HG02588 (cell line): ENCODE results near the gene PCNX4.

Experiments
- ATAC-seq: cut with Tn5 transposase; IDR thresholded peaks from one replicate; pipeline ENCODE4 v1.9.1; 2021; ENCODE audit warnings: mild to moderate bottlenecking, moderate library complexity; ENCODE audit not compliant: unreplicated experiment

Gene PCNX4

DNA sequence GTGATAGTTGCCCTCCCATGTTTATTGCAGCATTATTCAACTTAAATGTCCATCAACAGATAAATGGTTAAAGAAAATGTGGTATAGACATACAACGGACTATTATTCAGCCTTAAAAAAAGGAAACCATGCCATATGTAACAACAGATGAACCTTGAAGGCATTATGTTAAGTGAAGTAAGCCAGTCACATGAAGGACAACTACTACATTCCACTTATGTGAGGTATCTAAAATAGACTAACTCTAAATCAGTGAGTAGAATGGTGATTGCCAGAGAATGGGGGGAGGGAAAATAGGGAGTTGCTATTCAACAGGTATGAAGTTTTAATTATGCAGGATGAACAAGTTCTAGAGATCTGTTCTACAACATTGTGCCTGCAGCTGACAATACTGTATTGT, 10.1 kb downstream of the PCNX4 start:
- ATAC-seq = no peak

GRCh38 chr14:60102389-60102788, 10.7 kb downstream of the PCNX4 start:
- no peak for ATAC-seq

DNA sequence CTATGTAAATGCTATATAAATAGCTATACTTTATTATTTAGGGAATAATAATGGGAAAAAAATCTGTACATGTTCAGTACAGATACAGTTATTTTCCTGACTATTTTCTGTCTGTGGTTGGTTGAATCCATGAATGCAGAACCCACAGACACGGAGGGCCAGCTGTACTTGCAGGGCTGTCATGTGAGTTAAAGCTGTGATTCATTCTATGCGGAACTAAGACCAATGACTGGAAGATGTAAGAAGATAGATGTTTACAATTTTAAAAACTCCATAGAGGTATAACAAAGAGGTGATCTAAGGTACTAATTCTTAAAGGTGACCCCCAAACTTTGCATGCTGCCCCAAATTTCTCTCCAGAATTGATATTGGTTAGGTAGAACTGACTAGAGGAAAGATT, 14.6 kb downstream of the PCNX4 start:
- ATAC-seq = no peak

DNA sequence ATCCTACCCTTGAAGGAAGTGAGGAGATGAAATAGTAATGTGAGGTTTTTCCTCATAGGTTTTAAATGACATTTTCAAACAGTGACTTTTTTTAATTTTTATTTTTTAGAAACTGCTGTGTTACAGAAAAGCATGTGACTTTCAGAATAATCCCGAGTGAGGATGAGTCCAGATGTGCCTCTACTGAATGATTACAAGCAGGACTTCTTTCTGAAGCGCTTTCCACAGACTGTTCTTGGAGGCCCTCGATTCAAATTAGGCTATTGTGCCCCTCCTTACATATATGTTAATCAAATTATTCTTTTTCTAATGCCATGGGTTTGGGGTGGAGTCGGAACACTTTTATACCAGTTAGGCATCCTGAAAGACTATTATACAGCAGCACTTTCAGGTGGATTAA, 15.8 kb downstream of the PCNX4 start:
- no peak for ATAC-seq

GRCh38 chr14:60111732-60112131, 20.0 kb downstream of the PCNX4 start:
- ATAC-seq = no peak

GRCh38 chr14:60114881-60115280, 23.2 kb downstream of the PCNX4 start:
- no peak for ATAC-seq

DNA sequence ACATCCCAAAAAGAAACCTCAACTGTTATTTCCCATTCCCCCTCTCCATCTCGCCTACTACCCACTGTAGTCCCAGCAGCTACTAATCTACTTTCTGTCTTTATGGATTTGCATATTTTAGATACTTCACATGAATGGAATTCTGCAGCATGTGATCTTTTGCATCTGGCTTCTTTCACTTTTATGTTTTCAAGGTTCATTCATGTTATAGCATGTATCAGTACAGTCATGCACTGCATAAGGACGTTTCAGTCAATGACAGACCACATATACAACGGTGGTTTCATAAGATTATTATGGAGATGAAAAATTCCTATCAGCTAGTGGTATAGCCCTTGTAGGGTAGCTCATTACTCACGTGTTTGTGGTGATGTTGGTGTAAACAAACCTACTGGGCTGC, 24.5 kb downstream of the PCNX4 start:
- no peak for ATAC-seq

- ATAC-seq = no peak
Observed at GRCh38 chr14:60125918-60126317, 34.2 kb downstream of the PCNX4 start.

DNA sequence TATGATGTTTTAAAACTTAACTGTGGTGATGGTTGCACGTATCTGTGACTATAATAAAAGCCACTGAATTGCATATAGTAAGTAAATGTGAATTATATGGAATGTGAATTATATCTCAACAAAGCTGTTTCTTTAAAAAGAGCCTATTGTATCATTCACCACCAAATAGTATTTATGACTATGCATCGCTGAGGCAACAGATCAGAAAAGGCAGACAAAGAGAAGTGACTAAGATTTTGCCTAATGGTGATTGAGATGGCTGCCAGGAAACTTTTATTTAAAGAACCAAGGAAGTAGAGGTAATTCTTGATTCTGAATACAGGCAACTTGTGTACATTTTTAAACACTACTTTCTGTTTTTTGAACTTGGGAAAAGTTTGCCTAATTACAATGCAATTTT, 41.8 kb downstream of the PCNX4 start:
- no peak for ATAC-seq

DNA sequence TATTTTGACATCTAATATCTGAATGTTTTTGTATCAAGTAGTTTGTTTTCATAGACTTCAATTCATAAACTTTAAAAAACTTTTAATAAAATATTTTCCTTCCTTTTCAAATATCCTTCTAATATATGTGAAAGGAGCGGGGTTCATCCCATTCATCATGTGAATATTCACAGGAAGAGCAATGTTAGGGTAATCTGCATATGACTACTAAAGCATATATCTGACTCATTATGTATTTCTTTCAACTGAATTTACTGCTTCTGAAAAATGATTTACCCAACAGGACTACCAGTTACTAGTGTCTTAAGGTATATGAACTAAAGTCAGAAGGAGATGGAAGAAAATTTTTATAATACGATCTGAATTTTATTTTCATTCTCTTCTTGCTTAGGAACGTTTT, 43.0 kb downstream of the PCNX4 start:
- ATAC-seq = no peak

GRCh38 chr14:60151715-60152114, 60.0 kb downstream of the PCNX4 start:
- ATAC-seq = peak; percentile 78

DNA sequence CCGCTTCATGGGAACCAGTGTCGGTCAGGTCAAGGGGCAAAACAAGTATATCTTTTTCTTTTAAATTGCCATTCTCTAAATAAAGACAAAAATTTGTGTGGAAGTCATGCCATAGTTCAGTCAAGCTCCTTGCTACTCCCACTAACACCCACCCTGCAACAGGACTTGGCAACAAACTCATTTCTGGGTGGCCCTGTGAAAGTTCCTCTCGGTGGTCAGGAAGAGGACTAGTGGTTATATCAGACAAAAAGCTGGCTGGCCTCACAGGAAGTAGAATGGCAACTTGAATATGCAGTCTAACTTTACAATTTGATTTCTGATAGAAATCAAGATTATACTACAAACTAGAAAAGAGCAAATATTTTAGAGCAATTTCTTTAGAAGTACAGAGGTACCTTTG, 62.3 kb downstream of the PCNX4 start:
- ATAC-seq = no peak

- ATAC-seq = no peak
Observed at GRCh38 chr14:60154671-60155070, 62.9 kb downstream of the PCNX4 start.

- no peak for ATAC-seq
Observed at GRCh38 chr14:60160422-60160821, 68.7 kb downstream of the PCNX4 start.

GRCh38 chr14:60161196-60162107, 69.7 kb downstream of the PCNX4 start:
- no peak for ATAC-seq

DNA sequence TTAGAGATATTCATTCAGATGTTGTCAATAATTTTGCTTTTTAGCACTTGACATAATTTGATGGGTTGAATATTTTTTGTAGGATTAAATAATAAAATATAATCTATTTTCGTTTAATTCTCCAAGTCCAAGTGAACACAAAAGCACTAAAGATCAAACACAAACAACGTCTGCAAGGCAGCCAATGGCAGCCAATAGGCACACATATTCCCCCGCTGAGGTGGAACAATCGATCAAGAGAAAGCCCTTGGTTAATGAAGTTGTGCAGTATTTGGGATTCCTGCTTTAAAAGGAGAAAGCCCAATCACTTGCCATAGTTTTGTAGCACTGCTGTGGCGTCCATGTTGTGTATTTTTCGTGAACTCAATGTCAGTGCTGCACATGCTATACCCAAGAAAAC, 72.0 kb downstream of the PCNX4 start:
- ATAC-seq = no peak

DNA sequence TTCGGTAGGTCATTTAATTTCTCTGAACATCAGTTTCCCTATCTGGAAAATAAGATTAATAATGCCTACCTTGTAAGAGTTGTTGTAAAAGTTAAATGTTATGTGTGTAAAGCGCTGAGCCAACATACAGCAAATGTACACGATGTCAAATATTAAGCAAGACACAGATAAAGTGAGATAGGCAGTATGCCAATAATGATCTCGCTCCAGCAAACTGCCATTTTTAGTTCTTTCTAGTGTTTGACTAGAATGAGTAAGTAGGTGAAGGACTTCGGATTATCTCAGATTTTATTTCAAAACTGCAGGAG, 72.6 kb downstream of the PCNX4 start:
- no peak for ATAC-seq

DNA sequence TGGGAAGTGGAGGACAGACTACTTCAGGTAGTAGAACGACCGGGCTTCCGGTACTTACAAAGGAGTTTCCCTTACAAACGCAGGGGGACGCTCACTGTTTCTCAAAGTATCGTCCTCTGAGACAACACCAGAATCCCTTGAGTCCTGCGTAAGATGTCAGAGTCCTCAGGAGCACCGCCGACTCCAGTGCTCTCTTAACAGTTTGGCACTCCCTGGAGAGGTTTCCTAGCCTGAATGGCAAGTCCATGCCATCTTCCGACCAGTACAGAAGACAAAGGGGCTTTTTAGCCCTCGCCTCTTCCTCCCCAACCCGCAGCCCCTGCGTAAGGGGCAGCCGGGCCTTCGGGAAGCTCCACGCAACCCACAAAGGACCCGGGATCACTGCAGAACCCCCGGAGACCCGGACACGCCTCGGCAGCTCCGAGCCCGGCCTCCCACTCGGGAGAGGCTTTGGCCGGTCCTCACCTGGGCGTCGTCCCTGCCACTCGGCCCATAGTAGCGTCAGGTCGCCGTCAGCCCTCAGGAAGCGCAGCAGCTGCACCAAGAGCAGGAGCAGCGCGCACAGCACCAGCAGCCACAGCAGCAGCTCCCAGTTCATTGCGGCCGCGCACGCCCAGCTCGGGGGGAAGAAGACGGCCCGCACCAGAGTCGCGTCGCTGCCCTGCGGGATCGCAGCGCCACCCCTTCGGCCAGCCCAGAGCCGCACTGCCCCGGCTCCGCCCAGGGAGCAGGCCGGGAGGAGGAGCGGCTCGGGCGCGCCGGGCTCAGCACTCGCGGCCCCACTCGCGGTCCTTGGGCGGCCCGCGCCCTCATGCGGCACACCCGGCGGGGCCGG, 73.2 kb downstream of the PCNX4 start, which contains the start of gene DHRS7:
Gene DHRS7, minus strand, starts transcription at position 687 of the 835 bp plus-strand sequence. Its CDS starts 89 bp downstream, at position 598.
- ATAC-seq = peak; percentile 88

GRCh38 chr14:60165547-60165876, 73.8 kb downstream of the PCNX4 start:
- no peak for ATAC-seq

DNA sequence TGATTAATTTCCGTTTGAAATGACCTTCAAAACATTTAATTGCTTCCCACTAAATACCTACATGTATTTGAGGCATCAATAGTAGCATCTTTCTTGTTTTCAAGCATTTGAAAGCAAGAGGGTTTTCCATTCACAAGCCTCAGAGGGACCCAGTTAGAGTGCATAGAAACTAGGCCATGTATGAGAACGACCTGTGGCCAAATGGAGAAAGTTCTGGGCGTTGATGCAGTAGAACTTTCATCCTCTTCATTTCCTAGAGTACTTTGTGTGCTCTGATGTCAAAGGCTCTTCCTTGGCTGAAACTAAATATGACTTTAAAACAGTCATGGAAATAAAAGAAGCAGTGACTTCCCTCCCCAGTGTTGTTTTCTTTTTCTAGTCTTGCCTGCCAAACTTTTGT, 74.4 kb downstream of the PCNX4 start:
- ATAC-seq = no peak

- no peak for ATAC-seq
Observed at GRCh38 chr14:60169722-60170121, 78.0 kb downstream of the PCNX4 start.

DNA sequence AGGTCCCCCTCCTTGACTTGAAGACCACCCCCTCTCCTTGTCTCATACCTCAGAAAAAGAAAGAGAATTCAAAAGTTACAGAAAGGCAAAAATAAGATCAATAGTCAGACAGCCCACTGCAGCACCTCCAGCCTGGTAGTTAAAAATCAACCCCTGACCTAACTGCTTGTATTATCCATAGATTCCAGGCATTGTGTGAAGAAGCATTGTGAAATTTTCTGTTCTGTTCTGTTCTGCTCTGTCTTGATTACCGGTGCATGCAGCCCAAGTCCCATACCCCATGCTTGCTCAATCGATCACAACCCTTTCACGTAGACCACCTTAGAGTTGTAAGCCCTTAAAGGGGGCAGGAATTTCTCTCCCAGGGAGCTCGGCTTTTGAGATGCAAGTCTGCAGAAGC, 79.2 kb downstream of the PCNX4 start:
- no peak for ATAC-seq
